ENCODE results near the gene FBXW9.
"Not testable (repeated sequence)": the region's sequence is repeated elsewhere in the genome, so short reads cannot be mapped to it uniquely, and the experiment has no call there.

The FBXW9 gene

GRCh38 chr19:12731337-12731736 lies 34.9 kb upstream of the FBXW9 start:
- no peak overlapping the region for H3K4me3 ChIP-seq (ENCODE audit: control insufficient read depth, low read depth, low read length)
- no peak for DNase-seq (ENCODE audit: low read depth)
- TF ChIP-seq CTCF (conservative IDR thresholded peaks at IDR 0.05; ENCODE audit: control insufficient read depth, insufficient read depth, low read depth, low read length), result no peak

- no peak for DNase-seq (ENCODE audit: low read depth)
- no peak for TF ChIP-seq CTCF (conservative IDR thresholded peaks at IDR 0.05; ENCODE audit: control insufficient read depth, insufficient read depth, low read depth, low read length)
- H3K4me3 ChIP-seq (ENCODE audit: control insufficient read depth, low read depth, low read length), result no peak overlapping the region
These were observed 33.6 kb upstream of the FBXW9 start for GRCh38 chr19:12730064-12730463.

GRCh38 chr19:12727745-12728433 lies 31.5 kb upstream of the FBXW9 start:
- no peak overlapping the region for H3K4me3 ChIP-seq (ENCODE audit: control insufficient read depth, low read depth, low read length)
- no peak for DNase-seq (ENCODE audit: low read depth)
- no peak for TF ChIP-seq CTCF (conservative IDR thresholded peaks at IDR 0.05; ENCODE audit: control insufficient read depth, insufficient read depth, low read depth, low read length)

- DNase-seq (ENCODE audit: low read depth), result no peak
- TF ChIP-seq CTCF (conservative IDR thresholded peaks at IDR 0.05; ENCODE audit: control insufficient read depth, insufficient read depth, low read depth, low read length), result no peak
These were observed 30.5 kb upstream of the FBXW9 start for GRCh38 chr19:12726988-12727316.

GRCh38 chr19:12725612-12726011 lies 29.2 kb upstream of the FBXW9 start:
- not testable (repeated sequence) for H3K4me3 ChIP-seq (ENCODE audit: control insufficient read depth, low read depth, low read length); DNase-seq (ENCODE audit: low read depth)

More at GRCh38 chr19:12726988-12727316, 30.5 kb upstream of the FBXW9 start:
- no peak overlapping the region for H3K4me3 ChIP-seq (ENCODE audit: control insufficient read depth, low read depth, low read length)

- peak within 1 kb of the TSS; percentile 93 for H3K4me3 ChIP-seq (ENCODE audit: control insufficient read depth, low read depth, low read length)
- peak; percentile 64 for DNase-seq (ENCODE audit: low read depth)
- no peak for TF ChIP-seq CTCF (conservative IDR thresholded peaks at IDR 0.05; ENCODE audit: control insufficient read depth, insufficient read depth, low read depth, low read length)
These were observed 27.4 kb upstream of the FBXW9 start, which contains the start of gene TNPO2 for GRCh38 chr19:12723641-12724426. Gene TNPO2 (minus strand): TSS chr19:12723932. CDS start chr19:12720977, 2,955 bp downstream.

- peak; percentile 14 for DNase-seq (ENCODE audit: low read depth)
- TF ChIP-seq CTCF (conservative IDR thresholded peaks at IDR 0.05; ENCODE audit: control insufficient read depth, insufficient read depth, low read depth, low read length), result no peak
- peak overlapping the region; percentile 93 for H3K4me3 ChIP-seq (ENCODE audit: control insufficient read depth, low read depth, low read length)
These were observed 26.9 kb upstream of the FBXW9 start for GRCh38 chr19:12723381-12723640.

Measured in fibroblast of mammary gland (primary cell).